Neural cell (in vitro differentiated cells): Measurements from ENCODE around the gene CARD16.

Source experiments
- EP300 ChIP-seq: fragments of 450-650 bp; conservative IDR thresholded peaks from 2 replicates; pipeline ENCODE4 v1.6.1; 2014; ENCODE audit warnings: antibody characterized with exemption, mild to moderate bottlenecking, moderate library complexity; ENCODE audit not compliant: poor library complexity, severe bottlenecking
- TF ChIP-seq, protein P1 (sequence below): IDR thresholded peaks from 2 replicates; pipeline ENCODE4 v1.6.1; 2012; ENCODE audit warnings: borderline replicate concordance
- TF ChIP-seq, protein P2 (sequence below): fragments of 450-650 bp; IDR thresholded peaks from 2 replicates; pipeline ENCODE4 v1.5.1; 2014; ENCODE audit warnings: antibody characterized with exemption, mild to moderate bottlenecking, moderate library complexity; ENCODE audit not compliant: poor library complexity, severe bottlenecking

DNA sequence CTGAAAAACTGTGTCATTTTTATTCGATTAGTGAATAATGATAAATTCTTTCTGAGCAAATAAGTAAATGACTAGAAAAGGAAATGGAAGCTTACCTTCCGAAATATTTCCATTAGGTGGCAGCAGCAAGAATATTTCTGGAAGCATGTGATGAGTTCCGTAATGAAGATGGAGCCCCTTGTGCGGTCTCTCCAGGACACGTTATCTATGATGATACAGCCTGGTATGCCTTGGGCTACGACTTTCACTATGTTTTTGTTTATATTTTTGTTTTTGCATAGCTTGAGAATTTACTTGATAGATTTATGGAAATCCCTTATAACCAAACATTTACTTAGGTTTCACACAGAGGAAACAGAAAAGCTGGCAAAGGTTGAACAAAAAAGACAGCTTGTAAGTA, 47.8 kb downstream of the CARD16 start:
- TF ChIP-seq, protein P1, sequence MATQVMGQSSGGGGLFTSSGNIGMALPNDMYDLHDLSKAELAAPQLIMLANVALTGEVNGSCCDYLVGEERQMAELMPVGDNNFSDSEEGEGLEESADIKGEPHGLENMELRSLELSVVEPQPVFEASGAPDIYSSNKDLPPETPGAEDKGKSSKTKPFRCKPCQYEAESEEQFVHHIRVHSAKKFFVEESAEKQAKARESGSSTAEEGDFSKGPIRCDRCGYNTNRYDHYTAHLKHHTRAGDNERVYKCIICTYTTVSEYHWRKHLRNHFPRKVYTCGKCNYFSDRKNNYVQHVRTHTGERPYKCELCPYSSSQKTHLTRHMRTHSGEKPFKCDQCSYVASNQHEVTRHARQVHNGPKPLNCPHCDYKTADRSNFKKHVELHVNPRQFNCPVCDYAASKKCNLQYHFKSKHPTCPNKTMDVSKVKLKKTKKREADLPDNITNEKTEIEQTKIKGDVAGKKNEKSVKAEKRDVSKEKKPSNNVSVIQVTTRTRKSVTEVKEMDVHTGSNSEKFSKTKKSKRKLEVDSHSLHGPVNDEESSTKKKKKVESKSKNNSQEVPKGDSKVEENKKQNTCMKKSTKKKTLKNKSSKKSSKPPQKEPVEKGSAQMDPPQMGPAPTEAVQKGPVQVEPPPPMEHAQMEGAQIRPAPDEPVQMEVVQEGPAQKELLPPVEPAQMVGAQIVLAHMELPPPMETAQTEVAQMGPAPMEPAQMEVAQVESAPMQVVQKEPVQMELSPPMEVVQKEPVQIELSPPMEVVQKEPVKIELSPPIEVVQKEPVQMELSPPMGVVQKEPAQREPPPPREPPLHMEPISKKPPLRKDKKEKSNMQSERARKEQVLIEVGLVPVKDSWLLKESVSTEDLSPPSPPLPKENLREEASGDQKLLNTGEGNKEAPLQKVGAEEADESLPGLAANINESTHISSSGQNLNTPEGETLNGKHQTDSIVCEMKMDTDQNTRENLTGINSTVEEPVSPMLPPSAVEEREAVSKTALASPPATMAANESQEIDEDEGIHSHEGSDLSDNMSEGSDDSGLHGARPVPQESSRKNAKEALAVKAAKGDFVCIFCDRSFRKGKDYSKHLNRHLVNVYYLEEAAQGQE: no peak
- TF ChIP-seq, protein P2, sequence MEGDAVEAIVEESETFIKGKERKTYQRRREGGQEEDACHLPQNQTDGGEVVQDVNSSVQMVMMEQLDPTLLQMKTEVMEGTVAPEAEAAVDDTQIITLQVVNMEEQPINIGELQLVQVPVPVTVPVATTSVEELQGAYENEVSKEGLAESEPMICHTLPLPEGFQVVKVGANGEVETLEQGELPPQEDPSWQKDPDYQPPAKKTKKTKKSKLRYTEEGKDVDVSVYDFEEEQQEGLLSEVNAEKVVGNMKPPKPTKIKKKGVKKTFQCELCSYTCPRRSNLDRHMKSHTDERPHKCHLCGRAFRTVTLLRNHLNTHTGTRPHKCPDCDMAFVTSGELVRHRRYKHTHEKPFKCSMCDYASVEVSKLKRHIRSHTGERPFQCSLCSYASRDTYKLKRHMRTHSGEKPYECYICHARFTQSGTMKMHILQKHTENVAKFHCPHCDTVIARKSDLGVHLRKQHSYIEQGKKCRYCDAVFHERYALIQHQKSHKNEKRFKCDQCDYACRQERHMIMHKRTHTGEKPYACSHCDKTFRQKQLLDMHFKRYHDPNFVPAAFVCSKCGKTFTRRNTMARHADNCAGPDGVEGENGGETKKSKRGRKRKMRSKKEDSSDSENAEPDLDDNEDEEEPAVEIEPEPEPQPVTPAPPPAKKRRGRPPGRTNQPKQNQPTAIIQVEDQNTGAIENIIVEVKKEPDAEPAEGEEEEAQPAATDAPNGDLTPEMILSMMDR: no peak
- no peak for TF ChIP-seq EP300
